Neural cell (in vitro differentiated cells): ENCODE results near the gene EID2.

Source experiments
- RAD21 ChIP-seq: fragments of 450-650 bp; conservative IDR thresholded peaks from 2 replicates; pipeline ENCODE4 v1.6.1; 2014; ENCODE audit warnings: antibody characterized with exemption, mild to moderate bottlenecking, moderate library complexity
- TF ChIP-seq, protein P1 (sequence below): fragments of 450-650 bp; IDR thresholded peaks from 2 replicates; pipeline ENCODE4 v1.5.1; 2014; ENCODE audit warnings: antibody characterized with exemption, mild to moderate bottlenecking, moderate library complexity; ENCODE audit not compliant: poor library complexity, severe bottlenecking
- TF ChIP-seq, protein P2 (sequence below): IDR thresholded peaks from 2 replicates; pipeline ENCODE4 v1.6.1; 2012; ENCODE audit warnings: borderline replicate concordance

DNA sequence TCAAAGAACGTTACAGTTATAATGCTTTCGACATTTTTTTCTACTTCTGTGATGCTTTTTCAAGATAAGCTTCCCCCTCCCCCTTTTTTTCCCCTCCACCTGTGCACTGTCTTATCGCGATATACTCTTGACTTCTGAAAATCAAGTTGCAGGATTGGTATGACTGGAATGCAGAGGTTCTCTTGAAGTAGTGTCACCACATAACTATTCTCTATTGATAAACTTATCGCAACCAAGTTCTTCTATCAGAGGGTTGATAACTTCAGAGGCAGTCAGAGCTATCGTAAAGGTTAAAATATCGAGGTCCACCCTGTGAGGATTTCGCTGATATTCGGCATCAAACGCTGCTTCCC lies 820 bp downstream of the EID2 start:
- TF ChIP-seq, protein P1, sequence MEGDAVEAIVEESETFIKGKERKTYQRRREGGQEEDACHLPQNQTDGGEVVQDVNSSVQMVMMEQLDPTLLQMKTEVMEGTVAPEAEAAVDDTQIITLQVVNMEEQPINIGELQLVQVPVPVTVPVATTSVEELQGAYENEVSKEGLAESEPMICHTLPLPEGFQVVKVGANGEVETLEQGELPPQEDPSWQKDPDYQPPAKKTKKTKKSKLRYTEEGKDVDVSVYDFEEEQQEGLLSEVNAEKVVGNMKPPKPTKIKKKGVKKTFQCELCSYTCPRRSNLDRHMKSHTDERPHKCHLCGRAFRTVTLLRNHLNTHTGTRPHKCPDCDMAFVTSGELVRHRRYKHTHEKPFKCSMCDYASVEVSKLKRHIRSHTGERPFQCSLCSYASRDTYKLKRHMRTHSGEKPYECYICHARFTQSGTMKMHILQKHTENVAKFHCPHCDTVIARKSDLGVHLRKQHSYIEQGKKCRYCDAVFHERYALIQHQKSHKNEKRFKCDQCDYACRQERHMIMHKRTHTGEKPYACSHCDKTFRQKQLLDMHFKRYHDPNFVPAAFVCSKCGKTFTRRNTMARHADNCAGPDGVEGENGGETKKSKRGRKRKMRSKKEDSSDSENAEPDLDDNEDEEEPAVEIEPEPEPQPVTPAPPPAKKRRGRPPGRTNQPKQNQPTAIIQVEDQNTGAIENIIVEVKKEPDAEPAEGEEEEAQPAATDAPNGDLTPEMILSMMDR, result no peak
- TF ChIP-seq RAD21, result no peak
- TF ChIP-seq, protein P2, sequence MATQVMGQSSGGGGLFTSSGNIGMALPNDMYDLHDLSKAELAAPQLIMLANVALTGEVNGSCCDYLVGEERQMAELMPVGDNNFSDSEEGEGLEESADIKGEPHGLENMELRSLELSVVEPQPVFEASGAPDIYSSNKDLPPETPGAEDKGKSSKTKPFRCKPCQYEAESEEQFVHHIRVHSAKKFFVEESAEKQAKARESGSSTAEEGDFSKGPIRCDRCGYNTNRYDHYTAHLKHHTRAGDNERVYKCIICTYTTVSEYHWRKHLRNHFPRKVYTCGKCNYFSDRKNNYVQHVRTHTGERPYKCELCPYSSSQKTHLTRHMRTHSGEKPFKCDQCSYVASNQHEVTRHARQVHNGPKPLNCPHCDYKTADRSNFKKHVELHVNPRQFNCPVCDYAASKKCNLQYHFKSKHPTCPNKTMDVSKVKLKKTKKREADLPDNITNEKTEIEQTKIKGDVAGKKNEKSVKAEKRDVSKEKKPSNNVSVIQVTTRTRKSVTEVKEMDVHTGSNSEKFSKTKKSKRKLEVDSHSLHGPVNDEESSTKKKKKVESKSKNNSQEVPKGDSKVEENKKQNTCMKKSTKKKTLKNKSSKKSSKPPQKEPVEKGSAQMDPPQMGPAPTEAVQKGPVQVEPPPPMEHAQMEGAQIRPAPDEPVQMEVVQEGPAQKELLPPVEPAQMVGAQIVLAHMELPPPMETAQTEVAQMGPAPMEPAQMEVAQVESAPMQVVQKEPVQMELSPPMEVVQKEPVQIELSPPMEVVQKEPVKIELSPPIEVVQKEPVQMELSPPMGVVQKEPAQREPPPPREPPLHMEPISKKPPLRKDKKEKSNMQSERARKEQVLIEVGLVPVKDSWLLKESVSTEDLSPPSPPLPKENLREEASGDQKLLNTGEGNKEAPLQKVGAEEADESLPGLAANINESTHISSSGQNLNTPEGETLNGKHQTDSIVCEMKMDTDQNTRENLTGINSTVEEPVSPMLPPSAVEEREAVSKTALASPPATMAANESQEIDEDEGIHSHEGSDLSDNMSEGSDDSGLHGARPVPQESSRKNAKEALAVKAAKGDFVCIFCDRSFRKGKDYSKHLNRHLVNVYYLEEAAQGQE, result peak; percentile 35
